ENCODE results near the gene RNPEP.
"Not testable (repeated sequence)": the region's sequence is repeated elsewhere in the genome, so short reads cannot be mapped to it uniquely, and the experiment has no call there.

The RNPEP gene

DNA sequence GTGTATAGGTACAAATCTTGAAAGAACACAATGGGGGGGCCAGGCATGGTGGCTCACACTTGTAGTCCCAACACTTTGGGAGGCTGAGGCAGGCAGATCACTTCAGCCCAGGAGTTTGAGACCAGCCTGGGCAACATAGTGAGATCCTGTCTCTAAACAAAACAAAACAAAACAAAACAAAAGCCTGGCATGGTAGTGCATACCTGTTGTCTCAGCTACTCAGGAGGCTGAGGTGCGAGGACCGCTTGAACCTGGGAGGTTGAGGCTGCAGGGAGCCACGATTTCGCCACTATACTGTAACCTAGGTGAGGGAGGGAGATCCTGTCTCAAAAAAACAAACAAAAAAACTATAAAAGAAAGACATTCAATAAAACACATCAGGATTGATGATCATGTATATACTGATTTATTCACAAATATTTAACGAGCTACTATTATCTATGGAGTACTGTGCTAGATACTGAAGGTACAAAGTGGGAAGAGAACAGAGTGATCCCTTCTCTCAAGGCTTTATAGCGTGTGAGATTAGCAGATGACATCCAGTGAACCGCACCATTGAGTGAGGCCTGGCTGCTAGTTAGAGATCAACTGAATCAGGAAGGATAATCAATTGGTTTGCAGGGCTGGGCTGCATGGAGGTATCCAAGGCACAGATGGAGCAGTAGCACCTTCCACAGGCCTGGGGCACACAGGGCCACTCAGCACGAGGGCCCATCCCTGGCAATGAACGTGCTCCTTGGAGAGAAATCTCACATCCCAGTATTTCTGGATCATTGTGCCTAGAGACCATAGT lies 54.3 kb downstream of the RNPEP start:
- DNase-seq (ENCODE audit: low read depth) = no peak

DNA sequence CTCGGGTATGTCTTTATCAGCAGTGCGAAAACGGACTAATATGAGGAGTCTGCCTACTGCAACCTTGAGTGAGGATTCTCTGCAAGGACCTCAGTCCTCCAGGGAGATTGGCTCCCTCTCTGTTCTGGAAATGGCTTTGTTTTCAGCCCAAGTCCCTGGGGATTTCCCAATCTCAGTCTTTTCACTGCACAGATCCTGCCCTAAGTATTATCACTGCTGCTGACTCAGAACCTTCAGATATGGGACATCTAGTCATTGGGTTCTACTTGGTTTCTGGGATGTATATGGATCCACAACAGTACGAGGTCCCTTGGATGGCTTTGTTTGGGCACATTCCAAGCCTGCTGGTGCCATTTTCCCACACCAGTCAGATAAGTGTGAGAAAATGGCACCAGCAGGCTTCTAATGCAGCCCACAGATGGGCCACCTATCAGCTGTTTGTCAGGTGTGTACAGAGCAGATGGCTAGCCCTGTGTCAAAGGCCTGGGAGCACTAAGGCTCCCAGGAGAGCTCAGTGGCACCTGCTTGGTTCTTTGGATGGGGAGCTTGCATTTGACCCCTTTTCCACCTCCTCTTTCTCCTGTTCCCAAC lies 55.4 kb downstream of the RNPEP start:
- no peak for DNase-seq (ENCODE audit: low read depth)

DNA sequence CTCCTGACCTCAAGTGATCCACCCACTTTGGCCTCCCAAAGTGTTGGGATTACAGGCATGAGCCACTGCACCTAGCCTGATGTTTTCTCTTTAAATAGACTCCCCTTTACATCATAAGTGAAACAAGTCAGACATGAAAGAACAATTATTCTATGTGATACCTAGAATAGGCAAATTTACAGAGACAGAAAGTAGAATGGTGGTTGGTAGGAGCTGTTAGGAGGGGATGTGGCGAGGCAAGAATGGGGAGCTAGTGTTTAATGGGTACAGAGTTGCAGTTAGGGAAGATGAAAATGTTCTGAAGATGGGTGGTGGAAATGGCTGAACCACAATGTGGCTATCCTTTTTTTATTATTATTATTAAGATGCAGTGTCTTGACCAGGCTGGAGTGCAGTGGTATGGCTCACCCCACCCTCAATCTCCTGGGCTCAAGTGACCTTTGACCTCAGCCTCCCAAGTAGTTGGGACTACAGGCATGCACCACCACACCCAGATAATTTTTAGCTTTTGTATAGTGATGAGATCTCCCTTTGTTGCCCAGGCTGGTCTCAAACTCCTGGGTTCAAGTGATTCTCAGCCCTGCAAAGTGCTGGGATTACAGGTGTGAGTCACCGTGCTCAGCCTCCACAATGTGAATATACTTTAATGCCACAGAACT lies 56.4 kb downstream of the RNPEP start:
- DNase-seq (ENCODE audit: low read depth) = no peak

DNA sequence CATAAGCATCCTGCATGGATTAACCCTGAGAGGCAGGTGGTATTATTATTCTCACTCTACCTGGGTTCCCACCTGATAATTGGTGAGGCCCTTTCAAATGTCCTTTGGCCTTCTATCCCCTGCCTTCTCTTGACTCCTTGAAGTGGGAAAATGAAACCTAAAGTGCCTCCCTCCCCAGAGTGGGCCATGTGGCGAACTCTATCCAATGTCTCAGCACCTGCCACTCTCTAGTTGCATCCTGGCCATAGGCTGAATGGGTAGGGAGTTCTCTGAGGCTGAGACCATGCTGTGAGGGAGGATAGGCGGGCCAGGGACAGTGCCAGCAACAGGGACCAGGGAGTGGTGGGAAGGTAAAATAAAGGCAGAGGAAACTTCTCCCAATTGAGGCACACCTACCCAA lies 63.3 kb downstream of the RNPEP start:
- no peak for DNase-seq (ENCODE audit: low read depth)

DNA sequence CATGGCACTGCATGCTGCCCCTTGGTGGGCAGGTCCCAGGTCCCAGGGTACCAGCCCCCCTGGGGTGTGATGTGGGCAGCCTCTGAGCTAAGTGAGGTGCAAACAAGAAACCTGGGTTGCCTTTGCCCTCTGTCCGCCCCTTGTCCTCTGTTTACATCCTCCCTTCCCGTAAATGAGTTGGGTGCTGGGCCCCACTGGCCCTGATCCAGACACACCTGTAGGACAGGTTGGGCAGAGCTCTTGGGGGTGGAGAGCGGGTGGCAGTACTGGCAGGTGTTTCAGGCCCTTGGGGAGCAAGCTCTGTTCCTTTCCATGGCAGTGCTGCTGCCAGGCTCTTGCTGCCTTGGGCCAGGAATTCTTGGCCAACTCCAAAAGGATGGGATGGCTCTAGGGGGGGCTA lies 63.8 kb downstream of the RNPEP start:
- no peak for DNase-seq (ENCODE audit: low read depth)

DNA sequence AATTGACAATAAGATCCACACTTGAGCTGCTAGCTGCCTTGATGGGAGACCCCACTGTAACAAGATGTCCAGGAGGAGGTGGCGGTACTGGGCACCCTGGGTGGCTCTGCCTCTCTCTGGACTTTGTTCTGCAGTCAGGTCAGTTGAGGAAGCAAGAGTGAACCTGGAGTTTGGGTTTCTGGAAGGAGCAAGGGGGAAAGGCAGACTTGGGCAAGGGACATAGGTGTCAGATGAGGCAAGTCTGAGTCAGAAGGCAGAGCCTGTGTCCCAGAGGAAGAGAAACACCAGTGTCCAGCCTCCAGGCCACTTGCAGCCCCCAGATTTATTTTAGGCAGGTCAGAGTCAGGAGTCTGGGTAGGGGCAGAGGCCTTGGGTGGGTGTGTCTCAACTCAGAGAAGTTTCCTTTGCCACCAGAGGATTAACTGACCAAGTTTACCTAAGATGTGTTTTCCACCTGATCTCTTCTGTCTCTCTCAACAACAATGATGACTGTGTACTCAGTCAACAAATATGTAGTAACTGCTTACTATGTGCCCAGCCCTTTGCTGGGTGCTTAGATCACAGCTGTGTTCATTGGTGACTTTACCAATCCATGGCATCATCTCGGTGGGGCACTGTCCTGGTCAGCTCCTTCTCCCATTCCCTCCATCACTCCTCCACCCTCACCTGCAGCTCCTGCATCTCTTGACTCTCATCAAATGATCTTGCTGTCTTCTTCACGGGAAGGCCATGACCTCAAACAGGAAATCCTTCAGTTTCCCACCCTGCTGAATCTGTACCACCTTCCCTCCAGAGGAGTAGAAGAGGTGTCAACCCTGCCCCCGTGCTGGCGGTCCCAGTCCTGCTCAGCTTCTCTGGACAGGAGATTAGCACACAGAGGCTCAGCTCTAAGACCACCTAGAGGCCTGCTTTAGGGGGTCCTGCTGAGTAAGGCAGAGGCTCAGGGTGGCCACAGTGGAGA lies 64.6 kb downstream of the RNPEP start:
- no peak for DNase-seq (ENCODE audit: low read depth)

DNA sequence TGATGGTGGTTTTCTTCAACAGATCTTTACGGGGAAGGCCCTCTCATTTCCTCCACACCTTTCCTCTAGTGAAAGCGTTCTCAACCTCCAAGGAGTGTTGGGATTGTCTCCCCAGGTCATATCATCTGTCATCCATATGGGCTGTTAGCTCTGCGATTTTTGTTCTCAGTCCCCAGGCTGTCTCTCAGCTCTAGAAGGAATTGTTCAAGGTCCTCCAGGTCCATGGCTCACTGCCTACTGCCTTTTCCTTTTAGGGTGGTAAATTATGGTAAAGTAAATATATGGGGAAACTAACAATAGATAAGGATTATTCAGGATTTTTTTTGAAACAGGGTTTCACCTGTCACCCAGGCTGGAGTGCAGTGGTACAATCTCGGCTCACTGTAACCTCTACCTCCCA lies 65.5 kb downstream of the RNPEP start:
- DNase-seq (ENCODE audit: low read depth) = no peak

DNA sequence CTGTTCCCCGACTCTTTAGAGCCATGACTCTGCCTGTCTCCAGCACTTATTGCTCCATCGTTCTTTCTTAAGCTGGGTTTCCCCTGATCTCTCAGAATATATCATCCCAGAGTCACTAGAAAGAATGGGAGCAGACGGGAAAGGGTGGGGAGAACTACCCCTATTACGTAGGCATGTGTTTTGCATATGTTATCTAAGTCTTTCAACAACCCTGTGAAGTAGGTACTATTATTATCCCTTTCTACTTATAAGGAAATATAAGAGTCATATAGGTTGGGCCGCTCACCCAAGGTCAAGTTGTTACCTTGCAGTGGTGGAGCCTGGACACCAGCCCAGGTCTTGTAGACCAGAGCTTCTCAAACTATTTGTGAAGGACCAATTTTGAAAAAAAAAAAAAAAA lies 66.7 kb downstream of the RNPEP start:
- DNase-seq (ENCODE audit: low read depth) = no peak

DNA sequence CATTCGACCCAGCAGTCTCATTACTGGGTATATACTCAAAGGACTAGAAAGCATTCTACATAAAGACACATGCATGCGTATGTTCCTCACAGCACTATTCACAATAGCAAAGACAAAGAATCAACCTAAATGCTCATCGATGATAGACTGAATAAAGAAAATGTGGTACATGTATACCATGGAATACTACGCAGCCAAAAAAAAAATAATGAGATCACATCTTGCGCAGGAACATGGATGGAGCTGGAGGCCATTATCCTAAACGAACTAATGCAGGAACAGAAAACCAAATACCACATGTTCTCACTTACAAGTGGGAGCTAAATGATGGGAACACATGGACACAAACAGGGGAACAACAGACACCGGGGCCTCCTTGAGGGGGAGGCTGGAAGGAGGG lies 71.6 kb downstream of the RNPEP start:
- no peak for DNase-seq (ENCODE audit: low read depth)

DNA sequence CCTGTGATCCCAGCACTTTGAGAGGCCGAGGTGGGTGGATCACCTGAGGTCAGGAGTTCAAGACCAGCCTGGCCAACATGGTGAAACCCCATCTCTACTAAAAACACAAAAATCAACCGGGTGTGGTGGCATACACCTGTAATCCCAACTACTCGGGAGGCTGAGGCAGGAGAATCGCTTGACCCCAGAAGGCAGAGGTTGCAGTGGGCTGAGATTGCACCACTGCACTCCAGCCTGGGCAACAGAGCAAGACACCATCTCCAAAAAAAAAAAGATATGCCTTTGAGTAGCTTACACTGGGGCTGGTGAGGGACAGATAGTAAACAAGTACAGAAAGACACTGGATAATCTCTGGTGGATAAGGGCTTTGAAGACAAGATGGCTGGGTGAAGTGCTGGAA lies 72.2 kb downstream of the RNPEP start:
- not testable (repeated sequence) for DNase-seq (ENCODE audit: low read depth)

All from stimulated activated CD8-positive, alpha-beta memory T cell treated with anti-CD3 and anti-CD28 coated beads, Interleukin-7, amount 100 ng/mL, for 24 hours (primary cell).